PFSK-1 (cell line): Measurements from ENCODE around the gene INPP5A.

Experiments used
- FOXP2 ChIP-seq: optimal IDR thresholded peaks from 2 replicates; pipeline ENCODE3; 2011; ENCODE audit warnings: borderline replicate concordance, control low read depth, inconsistent platforms; ENCODE audit not compliant: insufficient read depth; ENCODE audit errors: extremely low read length, extremely low read depth
- POLR2AphosphoS5 ChIP-seq: IDR thresholded peaks from 2 replicates; pipeline ENCODE4 v1.6.1; 2012; ENCODE audit warnings: low read depth, mild to moderate bottlenecking, control low read depth, low read length, moderate library complexity
- SIN3A ChIP-seq: IDR thresholded peaks from 2 replicates; pipeline ENCODE4 v1.6.1; 2012; ENCODE audit warnings: mild to moderate bottlenecking, low read length, moderate library complexity, borderline replicate concordance; ENCODE audit not compliant: insufficient read depth
- TAF1 ChIP-seq: IDR thresholded peaks from 2 replicates; pipeline ENCODE4 v1.6.1; 2012; ENCODE audit warnings: low read length, control low read depth, borderline replicate concordance; ENCODE audit not compliant: insufficient read depth
- TF ChIP-seq, protein P1 (sequence below), 2 experiments: IDR thresholded peaks; 2 replicates each; pipeline versions ENCODE4 v1.6.1 to v1.8.0; 2011 to 2012; ENCODE audit warnings: low read depth in 2 of 2, low read length in 2 of 2, control low read depth in 1 of 2, inconsistent platforms in 1 of 2, mild to moderate bottlenecking in 1 of 2, moderate library complexity in 1 of 2; ENCODE audit not compliant: insufficient read depth in 1 of 2

INPP5A gene

DNA sequence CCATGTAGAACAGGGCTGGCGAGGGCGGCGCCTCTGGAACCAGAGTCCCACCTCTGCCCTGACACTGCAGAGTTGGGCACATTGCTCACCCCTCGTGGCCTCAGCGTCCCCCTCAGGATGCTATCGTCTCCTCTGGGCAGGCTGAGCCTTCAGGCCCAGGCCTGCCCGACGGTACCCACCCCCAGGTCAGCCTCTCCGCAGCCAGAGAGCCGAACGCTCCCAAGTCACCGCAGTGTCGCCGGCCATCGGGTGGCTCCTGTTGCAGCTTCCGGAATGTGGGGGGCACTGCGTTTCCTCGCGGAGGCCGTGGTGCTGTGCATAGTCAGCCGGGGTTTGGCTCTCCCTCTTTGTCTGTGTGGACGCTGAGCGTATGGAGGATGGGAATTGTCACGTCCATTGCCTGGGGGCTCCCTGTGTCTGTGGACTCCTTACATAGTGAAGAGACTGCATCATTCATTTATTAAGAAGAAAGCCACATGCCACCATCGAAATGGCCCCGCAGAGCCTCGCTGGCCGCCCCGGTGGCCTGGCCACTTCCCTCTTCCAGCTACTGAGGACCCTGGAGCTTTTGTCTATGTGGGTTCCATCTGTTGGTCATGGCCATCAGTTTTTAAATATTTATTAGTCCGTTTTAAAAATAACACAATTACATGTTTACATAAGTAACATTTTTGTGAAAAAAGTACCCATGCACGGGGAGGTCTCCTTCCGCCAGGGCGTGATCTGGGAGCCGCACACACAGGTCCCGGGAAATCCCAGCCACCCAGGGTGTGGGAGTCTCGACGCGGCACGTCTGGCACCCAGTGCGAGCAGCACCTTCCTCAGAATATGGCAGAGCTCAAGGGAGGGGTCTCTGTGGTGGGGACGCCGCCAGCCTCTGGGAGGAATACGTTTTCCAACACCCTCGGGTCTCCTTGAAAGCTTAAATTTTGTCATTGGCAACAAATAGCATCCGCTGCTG is 232.8 kb downstream of the INPP5A start:
- TF ChIP-seq TAF1 (no peak), POLR2AphosphoS5 (no peak), SIN3A (no peak), FOXP2 (no peak)
- TF ChIP-seq, protein P1, sequence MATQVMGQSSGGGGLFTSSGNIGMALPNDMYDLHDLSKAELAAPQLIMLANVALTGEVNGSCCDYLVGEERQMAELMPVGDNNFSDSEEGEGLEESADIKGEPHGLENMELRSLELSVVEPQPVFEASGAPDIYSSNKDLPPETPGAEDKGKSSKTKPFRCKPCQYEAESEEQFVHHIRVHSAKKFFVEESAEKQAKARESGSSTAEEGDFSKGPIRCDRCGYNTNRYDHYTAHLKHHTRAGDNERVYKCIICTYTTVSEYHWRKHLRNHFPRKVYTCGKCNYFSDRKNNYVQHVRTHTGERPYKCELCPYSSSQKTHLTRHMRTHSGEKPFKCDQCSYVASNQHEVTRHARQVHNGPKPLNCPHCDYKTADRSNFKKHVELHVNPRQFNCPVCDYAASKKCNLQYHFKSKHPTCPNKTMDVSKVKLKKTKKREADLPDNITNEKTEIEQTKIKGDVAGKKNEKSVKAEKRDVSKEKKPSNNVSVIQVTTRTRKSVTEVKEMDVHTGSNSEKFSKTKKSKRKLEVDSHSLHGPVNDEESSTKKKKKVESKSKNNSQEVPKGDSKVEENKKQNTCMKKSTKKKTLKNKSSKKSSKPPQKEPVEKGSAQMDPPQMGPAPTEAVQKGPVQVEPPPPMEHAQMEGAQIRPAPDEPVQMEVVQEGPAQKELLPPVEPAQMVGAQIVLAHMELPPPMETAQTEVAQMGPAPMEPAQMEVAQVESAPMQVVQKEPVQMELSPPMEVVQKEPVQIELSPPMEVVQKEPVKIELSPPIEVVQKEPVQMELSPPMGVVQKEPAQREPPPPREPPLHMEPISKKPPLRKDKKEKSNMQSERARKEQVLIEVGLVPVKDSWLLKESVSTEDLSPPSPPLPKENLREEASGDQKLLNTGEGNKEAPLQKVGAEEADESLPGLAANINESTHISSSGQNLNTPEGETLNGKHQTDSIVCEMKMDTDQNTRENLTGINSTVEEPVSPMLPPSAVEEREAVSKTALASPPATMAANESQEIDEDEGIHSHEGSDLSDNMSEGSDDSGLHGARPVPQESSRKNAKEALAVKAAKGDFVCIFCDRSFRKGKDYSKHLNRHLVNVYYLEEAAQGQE (IDR thresholded peaks at IDR 0.05; ENCODE audit: insufficient read depth in 1 of 2, low read depth in 2 of 2, low read length in 2 of 2) = no peak

DNA sequence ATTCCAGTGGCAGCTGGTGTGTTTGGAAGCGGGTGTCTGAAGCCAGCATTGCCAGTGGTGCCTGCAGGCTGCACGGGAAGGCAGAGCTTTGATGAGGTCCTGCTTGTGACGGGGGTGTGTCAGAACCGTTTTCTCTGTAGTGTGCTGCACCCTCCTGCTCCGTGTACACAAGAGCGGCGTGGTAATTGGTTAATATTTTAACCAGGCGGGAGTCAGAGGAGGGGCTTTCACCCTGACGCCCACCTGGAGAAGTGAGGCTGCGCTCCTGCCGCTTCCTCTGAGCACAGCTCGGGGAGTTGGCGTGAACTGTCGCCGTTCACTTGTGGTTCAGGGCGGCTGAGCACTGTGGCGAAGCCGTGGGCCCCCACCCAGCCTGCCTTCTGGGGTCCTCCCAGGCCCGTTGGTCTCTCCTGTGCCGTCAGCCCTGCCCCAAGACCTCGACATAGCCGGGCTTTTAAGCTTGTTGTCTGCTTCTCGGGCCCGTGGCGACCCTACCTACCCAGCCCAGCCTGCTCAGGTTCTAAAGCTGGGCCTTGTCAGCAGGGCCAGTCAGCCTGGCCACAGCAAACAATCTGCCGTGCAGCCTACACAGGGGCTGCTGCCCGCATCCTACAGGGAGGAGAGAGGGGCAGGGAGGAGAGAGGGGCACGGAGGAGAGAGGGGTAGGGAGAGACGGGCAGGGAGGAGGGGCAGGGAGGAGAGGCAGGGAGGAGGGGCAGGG is 236.8 kb downstream of the INPP5A start:
- TF ChIP-seq TAF1 (no peak), FOXP2 (no peak), SIN3A (no peak), POLR2AphosphoS5 (no peak)
- TF ChIP-seq, protein P1 (IDR thresholded peaks at IDR 0.05; ENCODE audit: insufficient read depth in 1 of 2, low read depth in 2 of 2, low read length in 2 of 2) = no peak

DNA sequence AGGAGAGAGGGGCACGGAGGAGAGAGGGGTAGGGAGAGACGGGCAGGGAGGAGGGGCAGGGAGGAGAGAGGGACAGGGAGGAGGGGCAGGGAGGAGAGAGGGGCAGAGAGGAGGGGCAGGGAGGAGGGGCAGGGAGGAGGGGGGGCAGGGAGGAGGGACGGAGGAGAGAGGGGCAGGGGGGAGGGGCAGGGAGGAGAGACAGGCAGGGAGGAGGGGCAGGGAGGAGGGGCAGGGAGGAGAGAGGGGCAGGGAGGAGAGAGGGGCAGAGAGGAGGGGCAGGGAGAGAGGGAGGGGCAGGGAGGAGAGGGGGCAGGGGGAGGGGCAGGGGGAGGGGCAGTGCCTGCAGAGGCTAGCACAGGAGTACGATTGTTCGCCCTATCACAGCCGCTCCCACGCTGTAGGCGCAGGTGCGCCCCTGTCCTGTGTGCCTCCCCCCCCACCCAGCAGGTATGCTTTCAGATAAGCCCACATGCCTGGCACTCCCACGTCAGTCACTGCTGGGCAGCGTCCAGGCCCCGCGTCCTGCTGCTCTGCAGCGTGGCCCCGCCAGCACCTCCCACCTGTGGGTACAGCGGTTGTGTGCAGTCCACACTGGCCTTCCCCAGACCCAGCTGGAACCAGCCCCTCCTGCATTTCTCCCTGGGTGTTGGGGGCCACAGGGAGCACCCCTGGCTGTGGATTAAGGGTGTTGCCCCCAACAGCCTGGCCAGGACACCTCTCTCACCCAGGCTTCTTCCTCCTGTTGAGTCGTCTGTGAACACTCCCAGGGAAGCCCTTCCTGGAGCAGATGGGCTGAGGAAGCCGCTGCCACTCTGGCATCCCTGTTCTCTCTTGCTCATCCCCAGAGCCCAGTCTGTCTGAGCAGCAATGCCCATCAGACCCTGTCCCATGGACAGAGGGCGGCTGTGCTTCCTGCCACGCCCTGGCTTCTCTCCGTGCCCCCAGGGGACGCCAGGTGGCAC is 237.6 kb downstream of the INPP5A start:
- TF ChIP-seq SIN3A = no peak
- TF ChIP-seq, protein P1 (IDR thresholded peaks at IDR 0.05; ENCODE audit: insufficient read depth in 1 of 2, low read depth in 2 of 2, low read length in 2 of 2) = no peak
- no peak for TF ChIP-seq POLR2AphosphoS5
- no peak for TF ChIP-seq FOXP2
- no peak for TF ChIP-seq TAF1

DNA sequence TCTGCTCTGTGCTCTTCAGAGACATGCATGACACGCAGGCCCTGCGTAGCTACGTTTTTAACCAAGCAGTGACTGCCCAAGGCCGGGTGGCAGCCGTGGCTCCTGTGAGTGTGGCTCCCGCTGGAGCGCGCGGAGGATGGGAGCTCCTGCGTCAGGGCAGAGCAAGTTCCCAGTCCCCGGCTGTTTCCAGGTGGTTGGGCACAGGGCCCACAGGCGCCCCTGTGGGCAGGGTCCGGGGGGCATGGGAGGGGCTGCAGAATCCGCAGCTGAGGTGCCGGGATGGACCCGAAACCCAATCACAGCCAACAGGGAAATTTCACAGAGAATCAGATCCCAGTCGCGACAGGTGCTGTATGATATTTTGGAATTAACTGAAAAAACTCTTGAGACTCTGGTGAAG is 238.6 kb downstream of the INPP5A start:
- TF ChIP-seq FOXP2 (no peak), SIN3A (no peak)

DNA sequence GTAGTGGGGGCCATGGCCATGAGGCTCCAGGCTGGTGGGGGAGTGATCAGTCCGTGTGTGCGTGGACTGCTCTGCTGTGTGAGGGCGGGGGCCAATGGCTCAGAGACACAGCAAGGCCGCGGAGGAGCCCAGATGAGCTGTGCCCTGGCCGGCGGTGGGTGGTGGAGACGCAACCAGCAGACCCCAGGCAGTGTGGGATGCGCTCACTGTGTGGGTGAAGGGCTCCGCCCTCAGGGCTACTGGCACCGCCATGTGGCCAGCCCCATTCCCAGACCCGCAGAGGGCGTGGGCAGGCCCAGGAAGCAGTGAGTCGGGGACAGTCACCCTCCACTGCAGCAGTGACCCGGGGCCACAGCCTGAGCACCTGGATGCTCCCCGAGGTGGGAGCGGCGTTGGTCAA is 239.2 kb downstream of the INPP5A start:
- TF ChIP-seq POLR2AphosphoS5 (no peak), FOXP2 (no peak), SIN3A (no peak), TAF1 (no peak)
- TF ChIP-seq, protein P1 (IDR thresholded peaks at IDR 0.05; ENCODE audit: insufficient read depth in 1 of 2, low read depth in 2 of 2, low read length in 2 of 2) = no peak
